NB4 (cell line): ENCODE results near the gene GSTCD.

Experiments
- POLR2A ChIP-seq: IDR thresholded peaks from 2 replicates; pipeline ENCODE4 v1.6.1; 2011; ENCODE audit warnings: mild to moderate bottlenecking; ENCODE audit not compliant: insufficient read length; ENCODE audit errors: extremely low read depth
- TF ChIP-seq, protein P1 (sequence below): IDR thresholded peaks from one replicate; pipeline ENCODE4 v1.5.1; 2012; ENCODE audit warnings: low read depth, low read length

DNA sequence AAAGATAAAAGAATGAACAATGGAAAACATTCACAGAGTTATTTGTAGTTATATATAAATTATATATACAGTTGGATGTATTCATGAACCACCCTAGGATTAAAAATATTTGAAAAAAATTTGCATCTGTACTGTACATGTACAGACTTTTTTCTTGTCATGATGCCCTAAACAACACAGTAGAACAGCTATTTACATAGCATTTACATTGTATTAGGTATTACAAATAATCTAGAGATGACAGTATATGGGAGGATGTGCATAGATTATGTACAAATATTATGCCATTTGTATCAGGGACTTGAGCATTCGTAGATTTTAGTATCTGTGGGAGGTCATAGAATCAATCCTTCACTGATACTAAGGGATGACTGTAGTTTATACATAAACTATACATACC lies 44.8 kb downstream of the GSTCD start:
- TF ChIP-seq, protein P1, sequence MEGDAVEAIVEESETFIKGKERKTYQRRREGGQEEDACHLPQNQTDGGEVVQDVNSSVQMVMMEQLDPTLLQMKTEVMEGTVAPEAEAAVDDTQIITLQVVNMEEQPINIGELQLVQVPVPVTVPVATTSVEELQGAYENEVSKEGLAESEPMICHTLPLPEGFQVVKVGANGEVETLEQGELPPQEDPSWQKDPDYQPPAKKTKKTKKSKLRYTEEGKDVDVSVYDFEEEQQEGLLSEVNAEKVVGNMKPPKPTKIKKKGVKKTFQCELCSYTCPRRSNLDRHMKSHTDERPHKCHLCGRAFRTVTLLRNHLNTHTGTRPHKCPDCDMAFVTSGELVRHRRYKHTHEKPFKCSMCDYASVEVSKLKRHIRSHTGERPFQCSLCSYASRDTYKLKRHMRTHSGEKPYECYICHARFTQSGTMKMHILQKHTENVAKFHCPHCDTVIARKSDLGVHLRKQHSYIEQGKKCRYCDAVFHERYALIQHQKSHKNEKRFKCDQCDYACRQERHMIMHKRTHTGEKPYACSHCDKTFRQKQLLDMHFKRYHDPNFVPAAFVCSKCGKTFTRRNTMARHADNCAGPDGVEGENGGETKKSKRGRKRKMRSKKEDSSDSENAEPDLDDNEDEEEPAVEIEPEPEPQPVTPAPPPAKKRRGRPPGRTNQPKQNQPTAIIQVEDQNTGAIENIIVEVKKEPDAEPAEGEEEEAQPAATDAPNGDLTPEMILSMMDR = no peak
- no peak for TF ChIP-seq POLR2A
